Central memory CD4-positive, alpha-beta T cell (primary cell): ENCODE measurements around the gene RXRB.
"Not testable (repeated sequence)": the region's sequence is repeated elsewhere in the genome, so short reads cannot be mapped to it uniquely, and the experiment has no call there.

ENCODE experiments used
- DNase-seq: peaks from one replicate; pipeline ENCODE4 v3.0.0; 2022
- total RNA-seq, 3 experiments: gene quantifications; one replicate each; lab custom pipeline; 2026; lab: John Stamatoyannopoulos, UW

RXRB gene
- total RNA-seq: 63.1 to 80.8 (median 79.3) reads per million in 3 experiments

DNA sequence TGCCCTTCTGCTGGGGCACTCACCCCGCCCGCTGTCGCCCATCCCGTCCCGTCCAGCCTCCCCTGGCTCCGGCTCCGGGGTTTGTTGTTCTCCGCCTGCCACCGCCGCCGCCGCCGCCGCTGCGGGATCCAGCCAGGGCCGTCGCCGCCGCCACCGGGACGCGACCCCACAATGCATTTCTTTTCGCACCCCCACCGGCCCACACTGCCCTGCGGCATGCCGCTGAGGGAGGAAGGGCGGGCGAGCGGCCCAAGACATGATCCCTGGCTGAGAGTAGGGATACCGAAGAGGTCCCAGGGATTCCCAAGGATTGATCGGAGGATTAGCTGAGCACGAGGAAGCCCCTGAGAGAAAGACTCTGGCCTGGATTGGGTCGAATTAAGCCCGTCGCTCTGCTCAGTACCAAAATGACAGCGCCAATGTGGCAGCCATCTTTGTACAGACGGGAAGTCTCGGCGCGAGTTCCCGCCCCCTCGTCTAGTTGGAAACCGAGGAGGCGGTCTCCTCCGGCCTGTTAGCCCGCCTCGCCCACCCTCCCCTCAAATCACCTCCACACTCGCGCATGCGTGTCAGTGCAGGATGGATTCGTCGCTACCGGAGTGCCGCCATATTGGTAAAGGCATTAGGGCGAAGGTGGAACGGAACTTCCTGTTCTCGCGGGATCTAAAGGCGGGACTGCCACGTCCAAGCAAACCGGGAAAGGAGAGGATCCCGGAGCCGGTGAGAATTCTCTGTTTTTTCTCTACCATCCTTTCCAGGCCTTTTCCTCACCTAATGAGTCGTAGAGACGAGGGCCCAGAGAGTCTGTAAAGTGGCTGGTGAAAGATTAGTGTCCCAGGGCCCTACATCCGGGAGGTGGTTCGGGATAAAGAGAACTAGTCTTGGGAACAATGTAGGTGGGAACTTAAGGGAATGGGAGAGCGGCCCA, at the start of gene RXRB, which contains the start of gene SLC39A7:
TSS of gene RXRB (minus strand) at position 447 of the 928 bp plus-strand sequence. CDS start at position 258, 189 bp downstream.
TSS of gene SLC39A7 (plus strand) at position 649 of the 928 bp plus-strand sequence. CDS start 379 bp downstream, outside the sequence.
- DNase-seq: peak; percentile 98

DNA sequence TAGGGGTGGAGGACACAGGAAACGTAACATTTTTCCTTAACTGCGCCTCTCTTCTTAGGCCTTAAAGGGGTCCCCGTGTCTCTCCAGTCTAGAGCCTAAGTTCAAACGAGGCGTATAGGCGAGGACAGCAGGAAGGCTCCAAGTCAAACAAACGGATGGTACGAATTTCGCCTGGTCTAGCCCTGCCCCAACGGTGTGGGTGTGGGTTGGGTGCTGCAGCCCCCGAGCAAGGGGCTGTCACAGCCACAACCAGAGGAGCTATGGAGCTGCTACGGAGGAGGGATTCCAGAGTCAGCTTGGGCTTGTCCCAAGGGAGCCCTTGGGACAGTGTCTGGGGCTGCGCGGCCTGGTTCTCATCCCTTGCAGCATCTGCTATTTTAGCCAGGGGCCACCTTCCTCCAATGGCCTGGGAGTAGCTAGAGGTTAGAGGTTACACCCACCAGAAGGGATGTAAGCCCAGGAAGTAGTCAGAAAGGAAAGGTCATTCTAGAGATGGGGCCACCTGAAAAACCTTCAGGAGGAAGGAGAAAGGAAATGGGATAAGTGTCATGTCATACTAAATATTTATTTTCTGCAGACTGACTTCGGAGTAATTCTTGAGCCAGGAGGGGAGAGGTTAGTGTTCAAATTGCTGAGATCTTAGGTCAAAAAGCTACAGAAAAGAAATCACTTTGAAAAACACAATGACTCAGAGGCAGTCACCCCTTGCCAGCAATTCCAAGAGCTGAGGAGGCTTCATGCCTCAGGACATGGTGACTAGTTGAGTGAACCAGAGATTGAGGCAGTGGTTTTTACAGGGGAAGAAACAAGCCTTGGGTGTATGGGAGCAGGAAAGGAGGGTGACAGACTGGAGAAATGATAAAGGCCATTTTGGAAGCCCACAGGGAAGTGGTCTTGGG, 49.5 kb upstream of the RXRB start:
- DNase-seq: no peak

DNA sequence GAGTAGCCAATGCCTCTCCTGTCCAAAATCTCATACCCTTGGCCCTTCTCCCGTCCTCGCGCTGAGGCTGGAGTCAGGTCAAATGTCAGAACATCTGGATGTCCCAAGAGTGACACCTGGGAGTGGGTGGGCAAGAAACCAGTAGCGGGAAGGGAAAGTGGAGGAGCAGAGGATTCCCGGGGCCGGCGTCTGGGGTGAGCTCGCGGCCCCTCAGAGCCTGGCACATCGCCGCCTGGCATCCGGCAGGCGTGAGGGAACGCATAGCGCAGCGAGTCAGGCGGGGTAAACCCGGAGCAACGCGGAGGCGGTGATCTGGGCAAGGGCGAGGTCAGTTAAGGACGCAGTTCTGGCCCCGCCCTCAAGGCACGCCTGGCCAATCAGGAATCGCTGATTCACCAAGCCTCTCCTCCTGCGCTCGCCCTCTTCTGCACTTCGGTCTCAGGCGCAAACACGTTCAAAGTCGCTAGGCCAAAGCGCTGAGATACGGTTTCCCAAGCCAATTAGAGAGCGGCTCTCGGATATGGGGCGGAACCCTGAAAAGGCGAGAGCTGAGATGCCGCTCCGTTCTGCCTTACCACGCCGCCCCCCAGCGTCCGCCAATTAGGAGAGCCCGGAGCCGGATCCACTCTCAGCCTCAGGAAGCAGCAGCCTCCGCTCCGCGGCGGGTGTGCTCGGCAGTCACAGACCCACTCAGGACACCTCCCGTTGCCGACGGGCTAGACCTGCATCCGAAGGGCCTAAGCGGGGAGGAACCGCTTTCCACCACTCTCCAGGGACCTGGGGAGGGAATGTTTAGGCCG, 48.7 kb upstream of the RXRB start:
- DNase-seq: peak; percentile 97

DNA sequence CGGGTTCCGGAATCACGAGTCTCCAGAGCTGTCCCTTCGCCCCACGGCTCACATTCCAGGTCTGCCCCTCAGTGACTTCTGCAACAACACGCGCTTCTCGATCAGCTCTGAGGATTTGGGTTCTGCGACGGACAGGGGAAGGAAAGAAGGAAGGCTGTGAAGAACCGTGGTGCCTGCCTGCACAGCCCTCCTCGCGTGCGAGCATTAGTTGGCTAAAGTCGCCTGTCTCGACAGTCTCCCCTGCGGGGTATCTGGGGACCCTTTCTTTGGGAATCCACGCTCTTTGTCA, 48.1 kb upstream of the RXRB start:
- DNase-seq: no peak

DNA sequence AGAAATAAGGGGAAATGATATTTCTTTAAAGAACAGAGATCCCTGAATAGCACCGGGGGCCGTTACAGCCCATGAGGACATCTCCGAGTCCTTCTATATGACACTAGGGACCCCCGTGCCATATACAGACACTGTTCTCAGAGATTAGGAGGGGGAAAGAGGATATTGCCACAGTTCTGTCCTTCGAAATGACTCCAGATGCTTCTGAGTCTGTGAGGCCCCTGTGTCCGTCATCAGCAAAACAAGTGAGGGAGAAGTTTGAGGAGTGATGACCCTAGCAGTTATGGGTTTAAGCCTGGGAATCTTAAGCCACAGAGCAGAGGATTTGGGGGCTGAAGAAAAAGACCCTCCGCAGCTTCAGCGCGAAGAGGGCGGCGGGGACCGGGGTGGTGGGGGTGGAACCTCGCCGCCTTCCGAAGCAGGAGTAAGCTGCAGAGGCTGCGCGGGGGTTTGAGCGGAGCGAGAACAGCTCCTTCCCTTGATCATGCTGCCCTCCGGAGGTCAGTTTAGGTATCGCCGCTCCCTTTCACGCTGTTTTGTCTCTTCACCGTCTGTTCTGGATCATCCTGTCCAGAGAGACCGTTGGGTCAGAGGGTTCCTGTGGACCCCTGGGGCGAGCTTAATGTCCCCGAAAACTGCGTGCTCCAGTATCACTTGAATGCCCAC, 47.6 kb upstream of the RXRB start:
- peak; percentile 83 for DNase-seq

DNA sequence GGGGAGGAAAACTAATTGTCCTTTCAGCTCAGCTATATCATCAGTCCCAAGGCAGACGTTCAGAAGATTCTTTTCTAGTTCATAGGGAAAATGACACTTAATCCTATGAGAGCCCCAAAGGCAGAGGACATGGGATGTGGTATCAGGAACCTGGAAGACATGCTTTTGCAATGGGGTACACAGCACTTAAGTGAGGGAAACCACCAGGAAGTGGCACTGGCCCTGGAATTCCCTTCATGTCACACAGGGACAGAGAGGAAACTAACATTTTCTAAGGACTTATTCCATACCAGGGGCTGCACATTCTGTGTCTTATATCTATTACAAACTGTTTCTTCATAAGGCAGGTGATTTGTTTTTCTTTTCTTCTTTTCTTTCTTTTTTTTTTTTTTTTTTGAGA, 43.0 kb upstream of the RXRB start:
- no peak for DNase-seq

DNA sequence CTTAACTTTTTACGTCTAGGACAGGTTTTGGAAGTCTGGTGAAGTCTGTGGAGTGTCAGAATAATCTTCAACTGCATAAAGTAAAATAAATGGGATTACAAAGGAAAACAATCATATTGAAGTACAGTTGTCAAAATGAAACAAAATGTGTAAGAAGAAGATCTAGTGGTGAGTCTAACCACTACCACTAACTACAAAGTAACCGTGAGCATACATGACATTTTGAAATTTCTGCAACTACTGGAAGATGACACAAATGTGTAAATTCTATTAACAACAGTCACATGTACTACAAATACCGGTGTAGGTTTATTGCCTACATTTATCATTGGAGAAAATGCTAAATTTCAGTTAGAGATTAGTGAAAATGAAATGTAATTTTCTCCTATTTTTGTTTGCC, 41.5 kb upstream of the RXRB start:
- DNase-seq: no peak

DNA sequence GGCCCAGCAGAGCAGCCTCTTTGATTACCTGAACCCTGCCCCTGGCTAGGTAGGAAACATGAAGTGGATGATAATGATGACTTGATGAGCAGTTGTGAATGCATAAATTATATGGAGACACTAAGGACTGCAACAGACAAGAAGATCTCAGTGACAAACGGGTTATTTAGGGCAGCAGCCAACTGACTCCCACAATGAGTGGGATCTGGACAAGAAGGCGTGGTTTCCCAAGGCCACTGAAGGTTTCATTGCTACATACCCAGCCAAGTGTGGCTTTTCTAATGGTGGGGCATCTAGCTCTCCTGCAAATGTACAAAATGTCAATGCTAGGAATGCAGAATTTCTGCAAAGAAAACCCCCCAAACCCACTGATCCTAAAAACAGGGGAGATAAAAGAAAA, 37.3 kb upstream of the RXRB start:
- DNase-seq: no peak

DNA sequence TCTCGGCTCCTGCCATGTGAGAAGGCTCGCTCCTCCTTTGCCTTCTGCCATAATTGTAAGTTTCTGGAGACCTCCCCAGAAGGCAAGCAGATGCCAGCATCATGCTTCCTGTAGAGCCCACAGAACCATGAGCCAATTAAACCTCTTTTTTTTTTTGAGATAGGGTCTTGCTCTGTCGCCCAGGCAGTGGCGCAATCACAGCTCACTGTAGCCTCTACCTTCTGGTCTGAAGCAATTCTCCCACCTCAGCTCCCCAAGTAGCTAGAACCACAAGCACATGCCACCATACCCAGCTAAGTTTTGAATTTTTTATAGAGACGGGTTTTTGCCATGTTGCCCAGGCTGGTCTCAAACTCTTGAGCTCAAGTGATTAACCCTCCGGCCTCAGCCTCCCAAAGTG, 36.4 kb upstream of the RXRB start:
- no peak for DNase-seq

DNA sequence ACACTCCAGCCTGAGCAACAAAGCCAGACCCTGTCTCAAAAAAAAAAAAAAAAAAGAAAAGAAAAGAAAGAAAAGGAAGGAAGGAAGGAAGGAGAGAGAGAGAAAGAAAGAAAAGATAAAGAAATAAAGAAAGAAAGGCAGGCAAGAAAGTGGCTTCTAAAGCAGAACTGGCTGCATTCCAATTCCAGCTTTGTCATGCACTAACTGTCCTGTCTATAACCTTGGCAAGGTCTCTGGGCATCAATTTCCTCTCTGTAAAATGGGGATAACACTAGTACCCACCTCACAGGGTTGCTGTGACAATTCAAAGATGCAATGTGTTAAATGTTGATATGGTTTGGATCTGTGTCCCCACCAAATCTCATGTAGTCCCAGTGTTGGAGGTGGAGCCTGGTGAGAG, 35.9 kb upstream of the RXRB start:
- DNase-seq: no peak

DNA sequence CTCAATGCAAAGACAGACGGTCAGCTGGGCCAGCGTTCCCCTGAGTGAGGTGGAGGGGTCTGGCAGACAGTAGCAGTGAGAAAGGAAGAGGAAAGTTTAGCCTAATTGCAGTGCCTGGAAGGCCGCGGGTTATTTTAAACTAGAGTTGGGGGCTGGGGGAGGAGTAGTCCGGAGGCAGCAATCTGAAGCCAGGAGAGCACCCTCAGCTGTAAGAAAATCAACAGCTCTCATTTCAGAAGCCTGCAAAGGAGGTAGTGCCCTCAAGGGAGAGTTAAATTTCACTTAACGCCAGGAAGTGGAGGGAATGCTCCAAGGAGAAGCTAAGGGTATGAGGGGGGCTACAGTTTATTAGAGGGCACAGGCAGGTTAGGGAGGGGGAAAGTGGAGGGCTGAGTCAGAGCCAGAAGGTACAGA, 34.8 kb upstream of the RXRB start:
- no peak for DNase-seq

DNA sequence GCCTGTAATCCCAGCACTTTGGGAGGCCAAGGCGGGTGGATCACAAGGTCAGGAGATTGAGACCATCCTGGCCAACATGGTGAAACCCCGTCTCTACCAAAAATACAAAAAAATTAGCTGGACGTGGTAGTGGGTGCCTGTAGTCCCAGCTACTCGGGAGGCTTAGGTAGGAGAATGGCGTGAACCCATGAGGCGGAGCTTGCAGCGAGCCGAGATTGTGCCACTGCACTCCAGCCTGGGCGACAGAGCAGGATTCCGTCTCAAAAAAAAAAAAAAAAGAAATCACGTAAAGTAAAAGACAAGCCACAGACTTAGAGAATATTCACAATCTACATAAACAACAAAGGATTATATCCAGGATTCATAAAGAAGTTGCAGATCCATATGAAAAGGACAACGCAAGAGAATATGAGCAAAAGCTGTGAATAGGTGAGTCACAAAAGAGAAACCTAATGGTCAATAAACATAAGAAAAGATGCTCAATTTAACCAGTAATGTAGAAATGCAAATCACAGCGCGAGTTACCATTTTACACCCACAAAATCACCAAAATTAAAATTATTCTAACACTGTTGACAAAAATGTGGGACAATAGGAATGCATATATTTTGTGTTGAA, 26.1 kb upstream of the RXRB start:
- DNase-seq: not testable (repeated sequence)

DNA sequence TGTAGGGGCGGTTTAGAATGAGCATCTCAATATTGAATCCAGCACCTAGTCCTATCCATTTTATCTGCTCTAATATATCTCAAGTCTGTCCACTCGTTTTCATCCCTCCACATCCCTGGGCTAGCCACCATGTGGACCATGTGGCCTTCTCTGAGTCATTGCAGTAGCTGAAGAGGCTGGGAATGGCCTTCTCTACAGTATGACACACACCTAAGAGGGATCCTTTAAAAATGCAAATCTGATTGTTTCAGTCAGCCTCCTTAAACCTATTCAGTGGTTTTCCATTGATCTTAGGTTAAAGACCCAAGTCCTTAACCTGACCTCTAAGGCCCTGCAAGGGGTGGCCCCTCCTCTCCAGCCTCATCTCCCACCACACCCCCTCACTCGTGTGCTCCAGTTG, 17.2 kb upstream of the RXRB start:
- no peak for DNase-seq

DNA sequence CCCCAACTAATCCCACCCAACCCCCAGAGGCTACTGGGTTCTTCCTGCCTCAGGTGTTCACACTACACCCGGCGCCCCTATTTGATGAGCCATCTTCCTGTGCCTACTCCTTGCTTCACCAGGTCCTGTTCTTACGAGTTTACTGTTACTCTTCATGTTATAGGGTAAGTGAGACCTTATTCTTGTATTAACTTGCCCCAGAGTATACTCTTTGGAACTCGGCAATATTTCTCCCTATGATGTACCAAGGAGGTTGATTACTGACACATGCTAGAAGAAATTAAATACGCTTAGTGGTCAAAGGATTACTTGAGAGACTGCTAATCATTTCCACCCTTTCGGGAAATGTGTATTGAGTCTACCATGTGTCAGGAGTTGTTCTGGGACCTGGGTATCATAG, 16.8 kb upstream of the RXRB start:
- no peak for DNase-seq

DNA sequence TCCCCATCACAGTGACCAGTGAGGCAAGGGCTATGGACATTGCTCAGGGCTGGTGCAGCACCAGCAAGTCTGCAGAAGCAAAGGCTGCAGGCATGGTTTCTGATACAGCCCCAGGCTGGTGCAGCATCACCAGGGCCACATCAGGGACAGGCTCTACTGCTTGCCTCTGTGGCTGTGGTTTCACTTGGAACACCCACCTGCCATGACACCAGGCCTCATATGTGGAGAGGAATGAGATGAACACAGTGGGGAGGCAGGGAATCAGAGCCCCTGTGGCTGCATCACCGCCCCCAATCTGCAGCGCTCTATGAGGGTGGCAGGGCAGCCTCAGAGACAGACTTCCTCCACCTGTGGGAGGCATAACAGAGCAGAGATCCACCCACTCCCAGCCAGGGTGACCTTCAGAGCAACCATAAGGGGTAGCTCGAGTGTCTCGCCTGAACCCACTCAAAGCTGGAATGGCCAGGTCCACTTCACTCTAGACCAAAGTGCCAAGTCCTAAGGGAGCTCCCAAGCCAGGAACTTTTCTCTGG, 15.7 kb upstream of the RXRB start:
- no peak for DNase-seq

DNA sequence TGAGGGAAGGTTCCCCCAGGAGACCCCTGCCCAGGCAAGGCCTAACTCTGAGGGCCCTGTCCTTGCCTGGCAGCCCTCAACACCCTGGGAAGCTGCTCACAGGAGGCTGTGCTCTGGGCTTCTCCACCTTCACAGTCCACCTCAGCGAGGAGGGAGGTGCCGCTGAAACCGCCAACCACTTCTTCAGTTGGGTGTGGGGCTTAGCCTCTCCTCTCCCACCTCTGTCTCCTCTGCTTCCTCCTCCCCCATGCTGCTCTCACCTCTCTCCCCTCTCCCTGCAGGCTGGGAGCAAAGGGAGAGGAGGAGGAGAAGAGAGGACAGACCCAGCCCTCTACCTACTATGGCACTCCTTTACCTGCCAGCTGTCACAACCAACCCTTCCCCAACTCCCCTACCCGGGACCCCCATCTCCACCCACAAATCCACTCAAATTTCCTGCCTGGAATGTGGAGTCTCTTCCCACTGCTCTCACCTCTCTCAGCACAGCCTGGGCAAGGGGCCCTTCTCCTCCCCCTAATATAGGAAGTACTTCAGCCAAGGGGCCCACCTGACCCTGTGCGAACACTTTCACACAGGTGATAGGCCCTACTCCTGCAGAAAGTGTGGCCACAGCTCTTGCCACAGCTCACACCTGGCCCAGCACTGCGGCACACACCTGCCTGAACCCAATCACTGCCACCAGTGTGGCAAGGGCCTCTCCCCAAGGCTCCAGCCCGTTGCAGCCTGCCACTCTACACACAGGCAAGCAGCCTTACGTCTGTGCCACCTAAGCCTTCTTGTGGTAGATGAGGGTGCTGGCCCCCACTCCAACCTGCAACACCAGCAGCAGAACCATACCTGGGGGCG, 15.0 kb upstream of the RXRB start:
- DNase-seq: no peak

DNA sequence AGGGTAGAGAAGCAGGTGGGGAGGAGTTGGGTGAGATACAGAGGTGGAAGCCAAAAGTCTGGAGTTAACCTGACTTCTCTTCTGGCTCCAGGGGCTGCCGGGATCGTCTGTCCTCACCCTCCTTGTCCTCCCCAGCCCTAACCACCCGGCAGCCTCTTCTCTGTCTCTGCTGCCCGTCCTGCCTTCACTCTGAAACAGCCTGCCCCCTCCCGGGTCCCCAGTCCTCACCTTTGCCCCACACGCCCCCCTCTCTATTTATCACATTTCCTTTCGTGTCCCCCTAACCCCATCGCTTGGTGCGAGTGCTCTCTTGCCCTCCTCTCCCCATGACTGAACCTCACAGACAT, 13.5 kb upstream of the RXRB start:
- no peak for DNase-seq

DNA sequence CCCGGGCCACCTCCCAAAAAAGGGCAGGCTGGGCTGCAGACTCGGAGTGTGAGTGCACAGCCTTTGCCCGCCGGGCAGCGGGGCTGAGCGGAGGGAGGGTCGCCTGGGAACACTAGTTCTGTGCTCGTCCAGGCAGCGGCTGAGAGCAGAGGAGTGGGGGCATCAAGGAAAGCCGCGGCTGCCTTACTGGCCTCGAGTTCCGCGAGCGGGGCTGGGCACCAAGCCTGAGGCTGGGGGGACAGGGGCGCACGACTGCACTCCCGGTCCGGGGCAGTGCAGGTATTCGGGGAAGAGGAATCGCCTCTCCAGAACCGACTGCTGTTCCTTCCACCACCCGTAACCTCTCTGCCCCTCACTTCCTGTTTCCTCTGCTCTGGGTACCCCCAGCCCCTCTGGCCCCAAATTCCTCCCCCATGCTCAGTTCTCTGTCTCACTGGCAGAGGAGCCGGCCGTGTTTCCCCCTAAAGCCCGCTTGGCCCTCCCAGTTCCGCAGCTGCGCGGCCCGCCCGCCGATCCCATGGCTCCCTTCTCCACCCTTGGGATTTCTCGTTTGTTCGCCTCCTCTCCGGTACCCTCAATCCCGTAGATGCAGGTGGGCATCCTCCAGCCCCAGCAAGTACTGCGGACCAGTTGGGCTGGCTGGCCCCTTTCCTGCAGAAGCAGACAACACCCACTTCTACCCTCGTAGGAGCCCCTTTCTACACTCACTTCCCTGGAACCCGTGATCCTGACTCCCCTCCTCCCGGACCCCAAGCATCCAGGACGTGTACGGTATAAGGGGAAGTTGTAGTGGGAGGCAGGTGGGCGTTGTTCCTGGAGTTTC, 12.9 kb upstream of the RXRB start:
- DNase-seq: no peak

DNA sequence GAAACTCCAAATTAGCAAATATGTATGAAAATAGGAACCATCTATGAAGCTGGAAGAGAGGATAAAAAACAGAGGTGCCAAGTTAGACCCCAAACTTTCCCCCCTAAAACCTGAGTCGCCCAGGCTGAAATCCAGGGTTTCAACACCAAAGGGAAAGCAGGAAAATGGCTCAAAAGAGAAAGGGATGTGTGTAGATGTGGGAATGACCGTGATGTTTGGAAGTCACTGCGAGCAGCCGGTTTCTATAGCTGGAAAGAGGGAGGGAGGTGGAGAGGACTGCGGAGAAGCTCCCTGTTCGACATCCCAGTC, 12.3 kb upstream of the RXRB start:
- no peak for DNase-seq
